ENCODE results near the gene CSF3R.

DNA sequence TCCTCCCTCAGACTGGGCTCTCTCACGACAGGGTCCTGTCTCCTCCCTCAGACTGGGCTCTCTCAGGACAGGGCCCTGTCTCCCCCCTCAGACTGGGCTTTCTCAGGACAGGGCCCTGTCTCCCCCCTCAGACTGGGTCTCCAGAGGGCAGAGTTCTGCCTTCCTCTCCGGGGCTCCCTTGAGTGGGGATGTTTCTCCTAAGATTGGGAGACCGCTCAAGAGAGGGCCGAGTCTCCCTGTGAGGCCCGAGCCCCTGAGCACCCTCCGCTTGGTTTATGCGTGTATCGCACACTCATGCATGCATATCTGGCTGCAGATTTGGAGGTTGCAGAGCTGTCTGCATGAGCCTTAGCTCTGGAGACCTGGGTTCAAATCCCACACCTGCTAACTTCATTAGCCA lies 39.3 kb upstream of the CSF3R start:
- TF ChIP-seq, protein P1, sequence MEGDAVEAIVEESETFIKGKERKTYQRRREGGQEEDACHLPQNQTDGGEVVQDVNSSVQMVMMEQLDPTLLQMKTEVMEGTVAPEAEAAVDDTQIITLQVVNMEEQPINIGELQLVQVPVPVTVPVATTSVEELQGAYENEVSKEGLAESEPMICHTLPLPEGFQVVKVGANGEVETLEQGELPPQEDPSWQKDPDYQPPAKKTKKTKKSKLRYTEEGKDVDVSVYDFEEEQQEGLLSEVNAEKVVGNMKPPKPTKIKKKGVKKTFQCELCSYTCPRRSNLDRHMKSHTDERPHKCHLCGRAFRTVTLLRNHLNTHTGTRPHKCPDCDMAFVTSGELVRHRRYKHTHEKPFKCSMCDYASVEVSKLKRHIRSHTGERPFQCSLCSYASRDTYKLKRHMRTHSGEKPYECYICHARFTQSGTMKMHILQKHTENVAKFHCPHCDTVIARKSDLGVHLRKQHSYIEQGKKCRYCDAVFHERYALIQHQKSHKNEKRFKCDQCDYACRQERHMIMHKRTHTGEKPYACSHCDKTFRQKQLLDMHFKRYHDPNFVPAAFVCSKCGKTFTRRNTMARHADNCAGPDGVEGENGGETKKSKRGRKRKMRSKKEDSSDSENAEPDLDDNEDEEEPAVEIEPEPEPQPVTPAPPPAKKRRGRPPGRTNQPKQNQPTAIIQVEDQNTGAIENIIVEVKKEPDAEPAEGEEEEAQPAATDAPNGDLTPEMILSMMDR (IDR thresholded peaks at IDR 0.05; ENCODE audit: low read depth, low read length, poor library complexity, severe bottlenecking), result no peak
- no peak for TF ChIP-seq EZH2phosphoT487 (IDR thresholded peaks at IDR 0.05; ENCODE audit: borderline replicate concordance, low read length)
